HepG2 (cell line): ENCODE data around the gene DOCK2.

ENCODE experiments used
- CTCF ChIP-seq: sonication (generic); formaldehyde crosslinking; IDR thresholded peaks from 2 replicates; pipeline ENCODE4 v1.5.0; 2020; ENCODE audit warnings: mild to moderate bottlenecking, missing genetic modification reagents, moderate library complexity
- HNRNPK ChIP-seq: fragments of 200-400 bp; formaldehyde crosslinking; IDR thresholded peaks from 2 replicates; pipeline ENCODE4 v1.6.1; 2018; ENCODE audit warnings: low read length, low read depth, moderate library complexity, mild to moderate bottlenecking; ENCODE audit not compliant: poor library complexity, severe bottlenecking
- MAF1 ChIP-seq: sonication (generic); formaldehyde crosslinking; IDR thresholded peaks from 2 replicates; pipeline ENCODE4 v1.5.0; 2020; ENCODE audit warnings: missing genetic modification reagents, borderline replicate concordance
- NFKB2 ChIP-seq: sonication (generic); formaldehyde crosslinking; IDR thresholded peaks from 2 replicates; pipeline ENCODE4 v1.4.0; 2020; ENCODE audit warnings: missing genetic modification reagents, borderline replicate concordance
- PLSCR1 ChIP-seq: sonication (generic); formaldehyde crosslinking; IDR thresholded peaks from 2 replicates; pipeline ENCODE4 v1.5.0; 2020; ENCODE audit warnings: missing genetic modification reagents, mild to moderate bottlenecking, borderline replicate concordance
- POLR2AphosphoS5 ChIP-seq: IDR thresholded peaks from 2 replicates; pipeline ENCODE4 v1.6.1; 2012; ENCODE audit warnings: low read depth, low read length
- PRPF4 ChIP-seq: fragments of 200-400 bp; formaldehyde crosslinking; IDR thresholded peaks from 2 replicates; pipeline ENCODE4 v1.6.1; 2016; ENCODE audit warnings: low read length, low read depth; ENCODE audit not compliant: poor library complexity, severe bottlenecking
- SMC3 ChIP-seq: IDR thresholded peaks from 2 replicates; pipeline ENCODE4 v1.6.1; 2011; ENCODE audit warnings: low read length, improper control_type of control experiment
- TRIM22 ChIP-seq: fragments of 450-650 bp; IDR thresholded peaks from 2 replicates; pipeline ENCODE4 v1.6.1; 2017
- ZBTB33 ChIP-seq: sonication (generic); formaldehyde crosslinking; IDR thresholded peaks from 2 replicates; pipeline ENCODE4 v1.4.0; 2020; ENCODE audit warnings: missing genetic modification reagents
- ZNF850 ChIP-seq: sonication (generic); formaldehyde crosslinking; conservative IDR thresholded peaks from 2 replicates; pipeline ENCODE4 v1.9.0; 2021; ENCODE audit warnings: mild to moderate bottlenecking, missing genetic modification reagents

GRCh38 chr5:170070556-170071412 is 433.7 kb downstream of the DOCK2 start:
- TF ChIP-seq MAF1 (CRISPR knock-in tag): no peak
- TF ChIP-seq ZBTB33: no peak
- no peak for TF ChIP-seq NFKB2
- peak; percentile 73 for TF ChIP-seq CTCF (CRISPR knock-in tag)
- no peak for TF ChIP-seq POLR2AphosphoS5
- TF ChIP-seq TRIM22: no peak
- TF ChIP-seq PLSCR1 (CRISPR knock-in tag): no peak
- no peak for TF ChIP-seq HNRNPK
- no peak for TF ChIP-seq PRPF4
- TF ChIP-seq SMC3: no peak
- TF ChIP-seq ZNF850 (CRISPR knock-in tag): no peak
